Spleen (tissue), 7 donors: Measurements from ENCODE around the gene LBX2.

Experiments
- POLR2A ChIP-seq, 3 donors: fragments of 450-650 bp; IDR thresholded peaks; one replicate each; pipeline ENCODE4 v1.5.1; 2017; ENCODE audit warnings: antibody characterized with exemption in 3 of 3, mild to moderate bottlenecking in 1 of 3
- TF ChIP-seq, protein P1 (sequence below), 11 experiments: fragments of 200-600 bp in 7 of 11; fragments of 450-650 bp in 4 of 11; sonication (generic) in 4 of 11; IDR thresholded peaks in 8 of 11; conservative IDR thresholded peaks in 3 of 11; 1 replicate in 7 of 11; 2 replicates in 4 of 11; pipeline versions ENCODE4 v1.4.0 to v1.8.0; 2016 to 2021; ENCODE audit warnings: antibody characterized with exemption in 11 of 11, inconsistent platforms in 4 of 11, mild to moderate bottlenecking in 1 of 11
- donor health status: DM: no; HTN: no; CAD: no; lungs with moderate emphysema.
- donor health status: DM: no; HTN: no; CAD: no.
- donor health status: DM: no; HTN: no; CAD: no.

DNA sequence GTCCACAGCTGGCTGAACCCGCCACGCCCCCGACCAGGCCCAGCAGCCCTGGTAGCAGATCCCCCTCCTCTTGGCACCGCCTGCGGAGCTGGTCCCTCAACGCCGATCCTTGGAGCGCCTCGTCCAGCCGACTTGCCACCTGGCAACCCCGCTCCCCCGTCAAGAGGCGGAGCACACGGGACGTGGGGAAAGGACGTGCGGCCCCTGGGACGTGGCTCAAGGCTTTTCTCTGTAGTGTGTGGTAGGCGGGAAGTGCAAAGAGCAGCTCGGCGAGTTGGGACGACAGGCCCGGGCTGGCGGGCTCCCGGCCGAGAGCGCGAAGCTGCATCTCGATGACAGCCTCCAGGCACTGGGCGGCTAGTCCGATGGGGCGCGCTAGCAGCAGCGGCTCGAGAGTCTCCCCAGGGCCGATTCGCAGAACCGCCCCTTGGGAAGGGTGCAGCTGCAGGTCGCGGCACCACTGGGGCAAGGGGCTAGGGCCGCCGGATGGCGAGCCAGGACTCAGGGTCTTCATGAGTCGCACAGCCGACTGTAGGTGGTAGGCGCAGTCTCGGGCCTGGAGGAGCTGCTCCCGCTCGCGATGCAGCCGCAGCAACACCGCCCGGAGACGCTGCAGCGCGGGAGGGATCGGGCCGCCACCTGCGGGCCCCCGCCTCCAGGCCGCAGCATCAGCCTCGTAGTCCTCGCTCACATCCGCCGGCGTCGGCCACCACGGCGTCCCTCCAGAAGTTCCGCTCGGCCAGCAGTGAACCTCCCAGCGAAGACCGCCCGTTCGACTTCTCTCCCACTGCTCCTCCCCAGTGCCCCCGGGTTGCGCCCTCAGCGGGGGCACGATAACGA, 17.2 kb downstream of the LBX2 start:
- TF ChIP-seq, protein P1, sequence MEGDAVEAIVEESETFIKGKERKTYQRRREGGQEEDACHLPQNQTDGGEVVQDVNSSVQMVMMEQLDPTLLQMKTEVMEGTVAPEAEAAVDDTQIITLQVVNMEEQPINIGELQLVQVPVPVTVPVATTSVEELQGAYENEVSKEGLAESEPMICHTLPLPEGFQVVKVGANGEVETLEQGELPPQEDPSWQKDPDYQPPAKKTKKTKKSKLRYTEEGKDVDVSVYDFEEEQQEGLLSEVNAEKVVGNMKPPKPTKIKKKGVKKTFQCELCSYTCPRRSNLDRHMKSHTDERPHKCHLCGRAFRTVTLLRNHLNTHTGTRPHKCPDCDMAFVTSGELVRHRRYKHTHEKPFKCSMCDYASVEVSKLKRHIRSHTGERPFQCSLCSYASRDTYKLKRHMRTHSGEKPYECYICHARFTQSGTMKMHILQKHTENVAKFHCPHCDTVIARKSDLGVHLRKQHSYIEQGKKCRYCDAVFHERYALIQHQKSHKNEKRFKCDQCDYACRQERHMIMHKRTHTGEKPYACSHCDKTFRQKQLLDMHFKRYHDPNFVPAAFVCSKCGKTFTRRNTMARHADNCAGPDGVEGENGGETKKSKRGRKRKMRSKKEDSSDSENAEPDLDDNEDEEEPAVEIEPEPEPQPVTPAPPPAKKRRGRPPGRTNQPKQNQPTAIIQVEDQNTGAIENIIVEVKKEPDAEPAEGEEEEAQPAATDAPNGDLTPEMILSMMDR (IDR thresholded peaks at IDR 0.05 in 8 of 11, conservative IDR thresholded peaks at IDR 0.05 in 3 of 11): no peak
- TF ChIP-seq POLR2A (IDR thresholded peaks at IDR 0.05): no peak
